GM10248 (cell line): ENCODE results near the gene TMOD1.

Experiments used
- CTCF ChIA-PET: fragments of 300-600 bp; sonication (Branson Sonifier 250); formaldehyde crosslinking; extraction: SDS; loops from one replicate; lab custom pipeline; 2021; ENCODE audit warnings: antibody characterized with exemption; lab: Yijun Ruan, JAX
- POLR2A ChIA-PET: fragments of 350-650 bp; sonication (Branson Sonifier 250); formaldehyde crosslinking; extraction: SDS; loops from one replicate; lab custom pipeline; 2020; ENCODE audit warnings: antibody characterized with exemption; lab: Yijun Ruan, JAX
- DNase-seq: peaks from one replicate; pipeline ENCODE4 v3.0.0; 2012; ENCODE audit errors: extremely low spot score
- CTCF ChIP-seq: IDR thresholded peaks from 2 replicates; pipeline ENCODE4 v1.5.1; 2012; ENCODE audit warnings: mild to moderate bottlenecking, low read depth; ENCODE audit errors: extremely low read depth, missing control alignments, control extremely low read depth

The TMOD1 gene

GRCh38 chr9:97521576-97522333, 20.3 kb downstream of the TMOD1 start:
- POLR2A ChIA-PET, result no interaction called here
- no peak for DNase-seq
- CTCF ChIA-PET, result interaction anchor here (1.9 to 8.3 kb wide), 2 partner anchors 18 to 77 kb away, joined by 7 to 80 read pairs; partner anchors contain the start of gene TMOD1
- no peak for TF ChIP-seq CTCF

- no peak for DNase-seq
- ChIA-PET POLR2A (no interaction called here), CTCF (interaction anchor here (1.9 to 5.1 kb wide), 3 partner anchors 13 to 74 kb away, joined by 6 to 22 read pairs (median 9); partner anchors contain the start of gene TMOD1)
- TF ChIP-seq CTCF, result no peak
These were observed 23.0 kb downstream of the TMOD1 start for GRCh38 chr9:97524424-97524823.

- no peak for TF ChIP-seq CTCF
- ChIA-PET POLR2A (no interaction called here), CTCF (interaction anchor here (0.6 to 5.1 kb wide), 6 partner anchors 9 to 73 kb away, joined by 3 to 22 read pairs (median 6); partner anchors contain the start of gene TMOD1)
- no peak for DNase-seq
These were observed 24.0 kb downstream of the TMOD1 start for GRCh38 chr9:97525451-97525850.

- ChIA-PET CTCF (interaction anchor here (0.7 to 5.1 kb wide), 6 partner anchors 11 to 71 kb away, joined by 3 to 22 read pairs (median 4); no protein-coding TSS in a partner anchor), POLR2A (no interaction called here)
- no peak for DNase-seq
- TF ChIP-seq CTCF, result no peak
These were observed 25.6 kb downstream of the TMOD1 start for GRCh38 chr9:97526895-97527575.

GRCh38 chr9:97527626-97528528, 26.4 kb downstream of the TMOD1 start:
- POLR2A ChIA-PET, result no interaction called here
- no peak for TF ChIP-seq CTCF
- CTCF ChIA-PET, result interaction anchor here (0.8 to 5.1 kb wide), 6 partner anchors 12 to 71 kb away, joined by 3 to 22 read pairs (median 4); no protein-coding TSS in a partner anchor
- DNase-seq, result no peak

GRCh38 chr9:97528529-97529230, 27.2 kb downstream of the TMOD1 start:
- DNase-seq, result peak; percentile 42
- POLR2A ChIA-PET, result no interaction called here
- no peak for TF ChIP-seq CTCF
- CTCF ChIA-PET, result interaction anchor here (0.9 to 5.1 kb wide), 6 partner anchors 18 to 70 kb away, joined by 3 to 22 read pairs (median 4); no protein-coding TSS in a partner anchor
